K562 (cell line): Measurements from ENCODE around the gene MTREX.

ENCODE experiments used
- CBFA2T2 ChIP-seq: fragments of 450-650 bp; conservative IDR thresholded peaks from 2 replicates; pipeline ENCODE4 v1.6.1; 2017; ENCODE audit warnings: mild to moderate bottlenecking
- EHMT2 ChIP-seq: fragments of 450-650 bp; IDR thresholded peaks from 2 replicates; pipeline ENCODE4 v1.6.1; 2018; ENCODE audit warnings: antibody characterized with exemption
- KLF10 ChIP-seq: fragments of 250-450 bp; sonication (Bioruptor Pico); IDR thresholded peaks from 2 replicates; pipeline ENCODE4 v1.6.1; 2021; ENCODE audit warnings: matching md5 sums
- SIRT6 ChIP-seq: IDR thresholded peaks from one replicate; pipeline ENCODE4 v1.6.1; 2012; ENCODE audit warnings: low read depth, mild to moderate bottlenecking, control low read depth, inconsistent platforms, low read length, moderate library complexity
- TF ChIP-seq, protein P1 (sequence below), 3 experiments: IDR thresholded peaks in 2 of 3; conservative IDR thresholded peaks in 1 of 3; 2 replicates each; pipeline ENCODE4 v1.5.1; 2011 to 2012; ENCODE audit warnings: low read length in 3 of 3, mild to moderate bottlenecking in 3 of 3, control low read depth in 2 of 3, improper control_type of control experiment in 1 of 3, inconsistent platforms in 1 of 3, low read depth in 1 of 3, mixed read lengths in 1 of 3, moderate library complexity in 1 of 3; ENCODE audit not compliant: insufficient read depth in 2 of 3

DNA sequence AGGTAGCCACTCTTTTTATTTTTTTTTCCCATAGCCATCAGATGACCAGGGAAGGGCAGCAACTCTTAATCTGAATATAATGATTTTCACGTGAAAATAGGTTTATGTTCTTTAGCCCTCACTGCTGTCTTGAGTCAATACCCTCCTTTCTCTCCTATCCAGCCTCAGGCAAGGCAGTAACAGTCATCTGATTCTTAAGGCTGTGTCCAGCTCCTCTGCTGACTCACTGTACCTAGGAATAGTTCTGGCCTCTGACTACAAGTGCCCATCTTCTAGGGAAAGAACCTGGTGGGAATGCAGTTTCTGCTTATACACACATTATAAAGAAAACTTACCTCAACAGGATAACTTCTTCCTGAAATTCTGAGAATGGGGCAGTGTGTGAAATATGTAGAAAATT is 31.0 kb upstream of the MTREX start:
- no peak for TF ChIP-seq CBFA2T2
- TF ChIP-seq KLF10: no peak
- TF ChIP-seq SIRT6: no peak
- TF ChIP-seq EHMT2: no peak
- TF ChIP-seq, protein P1, sequence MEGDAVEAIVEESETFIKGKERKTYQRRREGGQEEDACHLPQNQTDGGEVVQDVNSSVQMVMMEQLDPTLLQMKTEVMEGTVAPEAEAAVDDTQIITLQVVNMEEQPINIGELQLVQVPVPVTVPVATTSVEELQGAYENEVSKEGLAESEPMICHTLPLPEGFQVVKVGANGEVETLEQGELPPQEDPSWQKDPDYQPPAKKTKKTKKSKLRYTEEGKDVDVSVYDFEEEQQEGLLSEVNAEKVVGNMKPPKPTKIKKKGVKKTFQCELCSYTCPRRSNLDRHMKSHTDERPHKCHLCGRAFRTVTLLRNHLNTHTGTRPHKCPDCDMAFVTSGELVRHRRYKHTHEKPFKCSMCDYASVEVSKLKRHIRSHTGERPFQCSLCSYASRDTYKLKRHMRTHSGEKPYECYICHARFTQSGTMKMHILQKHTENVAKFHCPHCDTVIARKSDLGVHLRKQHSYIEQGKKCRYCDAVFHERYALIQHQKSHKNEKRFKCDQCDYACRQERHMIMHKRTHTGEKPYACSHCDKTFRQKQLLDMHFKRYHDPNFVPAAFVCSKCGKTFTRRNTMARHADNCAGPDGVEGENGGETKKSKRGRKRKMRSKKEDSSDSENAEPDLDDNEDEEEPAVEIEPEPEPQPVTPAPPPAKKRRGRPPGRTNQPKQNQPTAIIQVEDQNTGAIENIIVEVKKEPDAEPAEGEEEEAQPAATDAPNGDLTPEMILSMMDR (IDR thresholded peaks at IDR 0.05 in 2 of 3, conservative IDR thresholded peaks at IDR 0.05 in 1 of 3; ENCODE audit: insufficient read depth in 2 of 3, low read depth in 1 of 3, low read length in 3 of 3): no peak
